Activated T-helper 9 cell treated with anti-CD3 and anti-CD28 coated beads, Interleukin-2, amount 50 U/mL, for 16 hours (primary cell): ENCODE results near the gene SLF1.
"Not testable (repeated sequence)": the region's sequence is repeated elsewhere in the genome, so short reads cannot be mapped to it uniquely, and the experiment has no call there.

ENCODE experiments used
- DNase-seq: peaks from one replicate; pipeline ENCODE4 v3.0.0-alpha.2; 2020; ENCODE audit warnings: low read depth

SLF1 gene

GRCh38 chr5:94618493-94619328, at the start of gene SLF1, which contains the start of gene KIAA0825:
SLF1 (plus strand) TSS chr5:94618669; CDS start chr5:94628811, 10,142 bp downstream.
KIAA0825 (minus strand) TSS chr5:94618604; CDS start chr5:94537126, 81,478 bp downstream.
- peak; percentile 79 for DNase-seq

- no peak for DNase-seq
Measured at GRCh38 chr5:94571415-94571814, 47.1 kb upstream of the SLF1 start.

- DNase-seq = not testable (repeated sequence)
Measured at GRCh38 chr5:94573349-94573748, 45.1 kb upstream of the SLF1 start.

GRCh38 chr5:94575196-94575595, 43.3 kb upstream of the SLF1 start:
- no peak for DNase-seq

GRCh38 chr5:94577466-94578245, 40.8 kb upstream of the SLF1 start:
- DNase-seq = no peak

- DNase-seq = no peak
Measured at GRCh38 chr5:94595281-94595840, 23.1 kb upstream of the SLF1 start.

- no peak for DNase-seq
Measured at GRCh38 chr5:94613583-94613982, 4.9 kb upstream of the SLF1 start.

GRCh38 chr5:94614156-94614805, 4.2 kb upstream of the SLF1 start:
- DNase-seq = no peak

GRCh38 chr5:94615862-94616261, 2.6 kb upstream of the SLF1 start:
- DNase-seq = no peak

GRCh38 chr5:94618029-94618492, 408 bp upstream of the SLF1 start:
- no peak for DNase-seq

GRCh38 chr5:94620256-94620655, 1.8 kb downstream of the SLF1 start:
- DNase-seq = no peak

- no peak for DNase-seq
Measured at GRCh38 chr5:94621763-94622162, 3.3 kb downstream of the SLF1 start.

GRCh38 chr5:94623011-94623410, 4.5 kb downstream of the SLF1 start:
- no peak for DNase-seq

GRCh38 chr5:94623877-94624276, 5.4 kb downstream of the SLF1 start:
- DNase-seq = no peak

GRCh38 chr5:94627191-94627590, 8.7 kb downstream of the SLF1 start:
- no peak for DNase-seq

GRCh38 chr5:94632024-94632423, 13.6 kb downstream of the SLF1 start:
- DNase-seq = no peak

- no peak for DNase-seq
Measured at GRCh38 chr5:94640176-94640575, 21.7 kb downstream of the SLF1 start.

- no peak for DNase-seq
Measured at GRCh38 chr5:94645053-94645452, 26.6 kb downstream of the SLF1 start.

GRCh38 chr5:94646758-94647157, 28.3 kb downstream of the SLF1 start:
- no peak for DNase-seq

- no peak for DNase-seq
Measured at GRCh38 chr5:94649874-94650273, 31.4 kb downstream of the SLF1 start.

GRCh38 chr5:94658272-94658671, 39.8 kb downstream of the SLF1 start:
- no peak for DNase-seq

- DNase-seq = no peak
Measured at GRCh38 chr5:94660506-94660905, 42.0 kb downstream of the SLF1 start.
